Nephron progenitor cell (in vitro differentiated cells): ENCODE measurements around the gene SOX1.
A peak's percentile ranks its signal among the peaks of the same experiment; 100 is the strongest.

Source experiments
- DNase-seq: peaks from one replicate; pipeline ENCODE4 v3.0.0; 2021
- H3K27ac Mint-ChIP-seq: 2 replicates; pipeline ENCODE4 v1.8.0; 2021; ENCODE audit warnings: mild to moderate bottlenecking, moderate library complexity, mixed read lengths
- H3K27me3 Mint-ChIP-seq: 2 replicates; pipeline ENCODE4 v1.8.0; 2021; ENCODE audit warnings: mild to moderate bottlenecking, low read depth, mixed read lengths; ENCODE audit not compliant: poor library complexity
- H3K36me3 Mint-ChIP-seq: 2 replicates; pipeline ENCODE4 v1.8.0; 2021; ENCODE audit warnings: low read depth, mixed read lengths
- H3K4me1 Mint-ChIP-seq: 2 replicates; pipeline ENCODE4 v1.8.0; 2021; ENCODE audit warnings: mixed read lengths
- H3K4me3 Mint-ChIP-seq: 2 replicates; pipeline ENCODE4 v1.8.0; 2021; ENCODE audit warnings: mild to moderate bottlenecking, moderate library complexity, mixed read lengths
- H3K9me3 Mint-ChIP-seq: 2 replicates; pipeline ENCODE4 v1.8.0; 2021; ENCODE audit warnings: mild to moderate bottlenecking, moderate library complexity, mixed read lengths
- TF ChIP-seq, protein P1 (sequence below): fragments of 200-600 bp; sonication (generic); IDR thresholded peaks from 2 replicates; pipeline ENCODE4 v1.5.0; 2021; ENCODE audit warnings: antibody characterized with exemption

The SOX1 gene

GRCh38 chr13:112062571-112063570 lies 4.1 kb upstream of the SOX1 start:
- Mint-ChIP-seq H3K4me3 (peak overlapping the region; percentile 59), H3K9me3 (no peaks in the 10 kb centered on the region), H3K4me1 (peaks cover 7% of the 10 kb centered on the region), H3K27ac (no peak overlapping the region), H3K36me3 (no peaks in the 10 kb centered on the region), H3K27me3 (peaks cover 100% of the 10 kb centered on the region)
- TF ChIP-seq, protein P1, sequence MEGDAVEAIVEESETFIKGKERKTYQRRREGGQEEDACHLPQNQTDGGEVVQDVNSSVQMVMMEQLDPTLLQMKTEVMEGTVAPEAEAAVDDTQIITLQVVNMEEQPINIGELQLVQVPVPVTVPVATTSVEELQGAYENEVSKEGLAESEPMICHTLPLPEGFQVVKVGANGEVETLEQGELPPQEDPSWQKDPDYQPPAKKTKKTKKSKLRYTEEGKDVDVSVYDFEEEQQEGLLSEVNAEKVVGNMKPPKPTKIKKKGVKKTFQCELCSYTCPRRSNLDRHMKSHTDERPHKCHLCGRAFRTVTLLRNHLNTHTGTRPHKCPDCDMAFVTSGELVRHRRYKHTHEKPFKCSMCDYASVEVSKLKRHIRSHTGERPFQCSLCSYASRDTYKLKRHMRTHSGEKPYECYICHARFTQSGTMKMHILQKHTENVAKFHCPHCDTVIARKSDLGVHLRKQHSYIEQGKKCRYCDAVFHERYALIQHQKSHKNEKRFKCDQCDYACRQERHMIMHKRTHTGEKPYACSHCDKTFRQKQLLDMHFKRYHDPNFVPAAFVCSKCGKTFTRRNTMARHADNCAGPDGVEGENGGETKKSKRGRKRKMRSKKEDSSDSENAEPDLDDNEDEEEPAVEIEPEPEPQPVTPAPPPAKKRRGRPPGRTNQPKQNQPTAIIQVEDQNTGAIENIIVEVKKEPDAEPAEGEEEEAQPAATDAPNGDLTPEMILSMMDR, result peak; percentile 64
- DNase-seq, result peak; percentile 80

GRCh38 chr13:112063807-112064206 lies 3.1 kb upstream of the SOX1 start:
- Mint-ChIP-seq H3K4me1 (peaks cover 7% of the 10 kb centered on the region), H3K9me3 (no peaks in the 10 kb centered on the region), H3K27ac (no peak overlapping the region), H3K4me3 (no peak overlapping the region), H3K27me3 (peaks cover 97% of the 10 kb centered on the region), H3K36me3 (no peaks in the 10 kb centered on the region)
- TF ChIP-seq, protein P1, result no peak
- no peak for DNase-seq

DNA sequence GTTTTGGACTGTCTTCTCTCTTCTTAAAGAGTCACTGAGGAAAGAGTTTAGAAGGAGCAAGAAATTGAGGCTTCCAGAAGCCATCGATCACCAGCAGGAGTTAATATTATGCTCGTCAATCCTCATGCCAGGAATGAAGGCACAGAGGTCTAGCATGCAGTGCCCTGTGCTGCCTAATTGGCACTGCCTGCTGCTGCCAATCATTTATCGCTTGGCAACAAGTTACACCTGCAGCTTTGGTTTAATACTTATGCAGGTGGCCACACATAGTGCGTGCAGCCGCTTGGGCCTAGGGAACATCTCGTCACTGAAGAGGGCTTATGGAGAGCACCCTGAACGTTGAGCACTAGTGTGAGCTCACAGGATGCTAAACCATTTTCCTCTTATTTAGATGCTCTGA lies 2.7 kb upstream of the SOX1 start:
- Mint-ChIP-seq H3K36me3 (no peaks in the 10 kb centered on the region), H3K27me3 (peaks cover 97% of the 10 kb centered on the region), H3K27ac (no peak overlapping the region), H3K4me1 (peaks cover 7% of the 10 kb centered on the region), H3K9me3 (no peaks in the 10 kb centered on the region), H3K4me3 (no peak overlapping the region)
- no peak for DNase-seq
- TF ChIP-seq, protein P1, result no peak

DNA sequence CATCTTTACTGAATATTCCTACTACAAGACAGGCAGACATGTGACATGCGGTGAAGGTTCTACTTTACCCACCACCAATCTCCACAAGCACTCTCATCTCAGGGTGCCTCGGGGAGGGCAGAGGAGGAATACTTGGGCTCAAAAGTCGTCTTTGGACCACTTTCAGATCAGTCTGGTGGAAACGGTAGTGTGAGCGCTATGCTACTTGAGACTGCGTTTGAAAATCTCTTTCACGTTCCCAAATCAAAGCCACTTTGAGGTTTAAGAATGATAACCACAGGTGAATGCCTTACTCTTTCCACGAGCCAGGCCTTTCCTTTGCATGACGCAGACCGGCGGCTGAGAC lies 1.5 kb upstream of the SOX1 start:
- no peak overlapping the region for H3K27ac Mint-ChIP-seq
- H3K36me3 Mint-ChIP-seq, result no peaks in the 10 kb centered on the region
- peaks cover 97% of the 10 kb centered on the region for H3K27me3 Mint-ChIP-seq
- TF ChIP-seq, protein P1, result no peak
- peak; percentile 19 for DNase-seq
- H3K9me3 Mint-ChIP-seq, result no peaks in the 10 kb centered on the region
- H3K4me1 Mint-ChIP-seq, result peaks cover 7% of the 10 kb centered on the region
- peak overlapping the region; percentile 57 for H3K4me3 Mint-ChIP-seq

GRCh38 chr13:112065867-112066623 lies 904 bp upstream of the SOX1 start:
- peaks cover 7% of the 10 kb centered on the region for H3K4me1 Mint-ChIP-seq
- TF ChIP-seq, protein P1, result no peak
- peak overlapping the region; percentile 57 for H3K4me3 Mint-ChIP-seq
- no peak for DNase-seq
- no peaks in the 10 kb centered on the region for H3K9me3 Mint-ChIP-seq
- H3K27ac Mint-ChIP-seq, result no peak overlapping the region
- no peaks in the 10 kb centered on the region for H3K36me3 Mint-ChIP-seq
- H3K27me3 Mint-ChIP-seq, result peaks cover 97% of the 10 kb centered on the region
